Measurements from ENCODE around the gene MAP7D1.
A peak's percentile ranks its signal among the peaks of the same experiment; 100 is the strongest.

Gene MAP7D1

GRCh38 chr1:36128126-36128904 is 27.6 kb upstream of the MAP7D1 start:
- DNase-seq = no peak

GRCh38 chr1:36128905-36129206 is 27.1 kb upstream of the MAP7D1 start:
- DNase-seq = no peak

- no peak for DNase-seq
Observed at GRCh38 chr1:36132029-36132428, 23.9 kb upstream of the MAP7D1 start.

DNA sequence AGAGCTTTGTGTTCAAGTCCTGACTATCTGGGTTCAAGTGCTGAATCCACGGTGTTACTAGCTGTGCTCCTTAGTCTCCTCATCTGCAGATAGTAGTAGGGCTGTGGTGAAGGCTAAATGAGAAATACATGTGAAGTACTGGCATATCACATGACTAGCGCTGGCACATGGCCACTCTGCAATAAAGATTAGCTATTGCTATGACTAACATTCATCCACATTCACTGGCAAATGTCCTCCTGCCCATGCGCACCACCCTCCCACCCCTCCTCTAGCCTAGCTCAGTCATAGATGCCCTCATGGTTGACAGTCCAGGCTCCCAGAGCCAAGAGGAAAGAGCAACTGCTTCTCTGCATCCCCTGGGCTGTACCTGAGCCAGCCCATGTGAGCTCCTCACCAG is 22.5 kb upstream of the MAP7D1 start:
- peak; percentile 80 for DNase-seq

GRCh38 chr1:36134031-36134430 is 21.9 kb upstream of the MAP7D1 start:
- DNase-seq = no peak

DNA sequence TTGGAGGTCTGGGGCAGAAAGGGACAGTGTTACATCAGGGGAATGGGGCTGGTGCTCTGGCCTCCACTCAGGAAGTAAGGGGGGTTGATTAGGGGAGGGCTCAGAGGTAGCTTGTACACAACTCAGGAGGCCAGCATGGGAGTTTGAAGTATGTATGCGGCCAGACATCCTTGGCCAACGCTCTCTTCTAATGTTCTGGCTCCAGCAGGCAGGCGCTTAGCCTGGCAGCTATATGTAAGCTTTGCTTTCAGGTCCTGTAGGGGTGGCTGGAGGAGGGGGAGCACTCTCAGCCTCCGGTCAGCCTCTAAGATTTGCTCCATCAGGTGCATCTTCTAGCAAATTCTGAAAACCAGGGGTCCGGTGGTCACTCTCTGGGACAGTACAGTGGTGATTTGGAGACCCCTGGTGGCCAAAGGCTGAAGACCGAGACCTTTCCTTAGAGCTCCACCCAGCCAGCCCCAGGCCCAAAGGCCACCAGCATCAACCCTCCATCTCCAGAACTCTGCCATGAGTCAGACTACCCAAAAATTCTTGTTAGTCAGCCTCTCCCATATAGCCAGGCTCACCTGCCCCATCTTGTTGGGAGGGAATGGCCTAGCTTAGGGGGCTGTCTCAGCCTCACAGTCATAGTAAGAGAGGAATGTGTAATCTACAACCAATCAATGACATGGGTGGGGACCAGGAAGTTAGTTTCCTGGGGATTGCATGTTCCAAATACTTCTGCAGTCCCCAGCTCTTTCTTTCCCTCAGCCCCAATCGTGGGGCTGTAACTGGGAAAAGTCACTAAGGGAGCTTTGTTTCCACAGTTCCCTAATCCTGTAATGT is 21.2 kb upstream of the MAP7D1 start:
- DNase-seq = peak; percentile 44

DNA sequence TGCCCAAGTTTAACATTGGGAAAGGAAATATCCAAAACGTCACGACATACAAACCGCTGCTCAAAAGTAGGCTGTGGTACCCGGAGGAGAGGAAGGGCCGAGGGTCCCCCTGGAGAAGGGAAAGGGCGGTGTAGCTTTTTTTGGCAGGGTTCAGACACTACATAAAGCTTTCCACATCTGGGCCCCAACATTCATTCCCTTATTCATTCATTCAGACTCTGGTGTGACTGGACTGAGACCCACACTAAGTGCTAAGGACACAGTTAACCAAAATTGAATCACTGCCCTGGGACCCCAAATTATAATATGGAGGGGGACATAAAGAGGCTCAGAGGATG is 20.7 kb upstream of the MAP7D1 start:
- no peak for DNase-seq

GRCh38 chr1:36135796-36136195 is 20.2 kb upstream of the MAP7D1 start:
- DNase-seq = no peak

DNA sequence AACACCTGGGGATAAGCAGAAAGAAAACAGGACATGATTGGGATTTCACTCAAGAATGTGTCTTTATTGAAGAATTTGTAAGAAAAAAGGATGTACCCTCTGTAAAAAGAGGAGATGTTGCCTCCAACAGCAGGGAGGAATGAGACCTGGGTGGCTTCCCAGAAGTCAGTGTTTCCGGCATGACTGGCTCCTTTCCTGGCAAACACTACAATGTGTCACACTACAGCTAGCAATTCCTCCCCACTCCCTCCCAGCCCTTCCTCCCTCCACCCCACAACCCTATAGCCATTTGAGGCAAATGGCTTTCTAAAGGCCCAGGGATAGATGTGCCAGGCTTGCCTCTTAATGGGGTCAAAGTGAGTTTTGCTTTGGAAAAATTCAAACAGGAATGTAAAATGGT is 19.4 kb upstream of the MAP7D1 start:
- DNase-seq = peak; percentile 73

- DNase-seq = no peak
Observed at GRCh38 chr1:36137226-36137625, 18.7 kb upstream of the MAP7D1 start.

DNA sequence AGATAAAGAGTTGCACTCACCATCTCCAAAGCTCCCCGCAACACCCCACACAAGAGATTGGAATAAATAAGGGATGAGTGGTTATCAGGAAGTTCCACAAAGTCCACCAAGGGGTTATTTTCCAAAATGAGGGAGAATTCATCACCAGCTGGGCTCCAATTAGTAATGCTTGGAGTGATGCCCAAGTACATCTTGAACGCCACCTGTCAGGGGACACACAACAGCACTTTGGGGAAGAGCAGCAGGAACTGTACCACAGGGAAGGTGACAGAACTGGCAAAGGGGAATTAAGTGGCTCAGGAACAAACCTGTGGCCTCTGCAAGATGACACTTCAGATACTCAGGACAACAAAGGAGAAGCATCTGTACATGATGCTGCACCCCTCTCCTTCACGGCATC is 18.2 kb upstream of the MAP7D1 start:
- no peak for DNase-seq

- no peak for DNase-seq
Observed at GRCh38 chr1:36139521-36139920, 16.4 kb upstream of the MAP7D1 start.

DNA sequence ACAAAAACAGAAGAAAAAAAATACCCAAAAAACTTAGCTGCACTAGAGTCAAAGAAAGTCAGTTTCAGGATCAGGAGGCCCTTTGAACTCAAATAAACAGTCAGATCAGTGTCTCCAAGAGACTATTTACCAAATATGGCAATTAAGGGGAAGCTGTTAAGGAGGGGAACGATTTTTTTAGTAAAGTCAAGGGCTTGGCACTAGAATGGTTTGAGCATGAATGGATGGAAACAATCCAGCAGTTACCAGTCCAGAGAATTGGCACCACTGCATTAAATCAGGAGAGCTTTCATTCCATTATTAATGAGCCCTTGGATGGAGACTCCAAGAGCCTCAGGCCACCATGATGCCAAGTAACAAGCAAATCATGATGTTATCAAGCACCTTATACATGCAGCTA is 13.8 kb upstream of the MAP7D1 start:
- no peak for DNase-seq

GRCh38 chr1:36143424-36143823 is 12.5 kb upstream of the MAP7D1 start:
- DNase-seq = no peak

DNA sequence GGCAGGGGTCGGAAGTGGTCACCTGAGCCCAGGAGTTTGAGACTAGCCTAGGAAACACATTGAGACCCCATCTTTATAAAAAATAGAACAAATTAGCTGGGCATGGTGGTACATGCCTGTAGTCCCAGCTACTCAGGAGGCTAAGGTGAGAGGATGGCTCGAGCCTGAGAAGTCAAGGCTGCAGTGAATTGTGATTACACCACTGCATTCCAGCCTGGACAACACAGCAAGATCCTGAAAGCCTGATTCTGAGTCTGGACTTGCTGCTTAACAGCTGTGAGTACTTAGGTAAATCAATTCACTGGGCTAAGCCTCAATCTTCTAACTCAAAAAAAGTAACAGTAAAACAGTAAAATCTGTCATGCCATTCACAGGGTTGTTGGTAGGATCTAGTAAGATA is 11.5 kb upstream of the MAP7D1 start:
- DNase-seq = no peak

- DNase-seq = no peak
Observed at GRCh38 chr1:36148821-36149236, 7.1 kb upstream of the MAP7D1 start.

- DNase-seq = peak; percentile 99
Observed at GRCh38 chr1:36149237-36149972, 6.6 kb upstream of the MAP7D1 start, which contains the start of gene TRAPPC3. TRAPPC3 (minus strand) TSS chr1:36149486; CDS start chr1:36149378, 108 bp downstream.

DNA sequence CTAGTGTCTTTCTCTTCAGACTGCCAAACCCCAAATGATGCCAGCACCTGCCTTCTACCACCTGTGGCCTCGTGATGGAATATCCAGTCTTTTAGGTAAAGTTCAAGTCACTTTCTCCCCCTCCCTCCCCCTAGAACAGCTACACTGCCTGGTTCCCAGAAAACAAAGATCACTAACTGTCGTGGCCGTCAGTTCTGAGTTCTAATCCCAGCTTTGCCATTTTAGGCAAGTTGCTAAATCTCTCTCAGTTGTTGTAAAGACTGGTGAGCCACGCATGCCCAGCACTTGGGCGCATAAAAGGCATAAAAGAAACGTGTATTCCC is 6.0 kb upstream of the MAP7D1 start:
- no peak for DNase-seq

DNA sequence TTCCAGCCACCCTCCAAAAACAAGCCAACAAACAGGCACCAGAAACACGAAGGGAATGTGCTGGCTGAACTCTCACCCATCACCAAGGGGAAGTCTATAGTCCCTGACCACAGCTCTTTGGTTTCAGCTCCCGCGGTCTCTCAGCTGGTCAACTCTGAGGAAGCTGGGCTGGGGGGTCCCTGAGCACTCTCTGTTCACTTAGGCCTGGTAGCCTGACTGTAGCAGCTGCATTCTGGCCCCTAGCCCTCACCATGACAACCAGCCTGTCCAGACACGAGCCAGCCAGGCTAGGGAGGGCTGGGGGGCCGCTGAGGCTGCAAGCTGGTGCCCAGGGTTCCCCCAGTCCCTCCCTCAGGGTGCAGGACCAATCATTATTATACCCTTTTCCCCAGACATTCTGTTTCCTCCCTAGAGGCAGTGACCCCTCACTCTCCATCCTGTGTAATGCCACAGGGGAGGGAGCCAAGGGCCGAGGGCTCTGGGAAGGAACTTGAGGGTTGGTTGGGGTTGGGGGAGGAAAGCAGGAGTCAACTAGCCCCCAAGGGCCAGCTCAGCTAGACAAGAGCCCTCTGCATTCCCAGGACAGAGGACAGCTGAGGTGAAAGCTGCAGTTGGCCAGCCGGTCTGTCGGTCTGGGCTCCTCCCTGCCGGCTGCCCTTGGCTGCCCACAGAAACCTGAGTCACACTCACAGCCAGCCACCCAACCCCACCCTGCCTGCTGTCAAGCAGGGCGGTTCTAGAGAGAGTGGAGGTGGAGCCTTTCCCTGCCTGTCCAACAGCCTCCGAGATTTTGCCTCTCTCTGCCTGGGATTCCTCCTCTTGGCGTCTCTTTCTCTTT is 5.4 kb upstream of the MAP7D1 start:
- peak; percentile 88 for DNase-seq

- no peak for DNase-seq
Observed at GRCh38 chr1:36151134-36151844, 4.7 kb upstream of the MAP7D1 start.

- DNase-seq = no peak
Observed at GRCh38 chr1:36151845-36152203, 4.1 kb upstream of the MAP7D1 start.

GRCh38 chr1:36153476-36153875 is 2.5 kb upstream of the MAP7D1 start:
- no peak for DNase-seq

All from amniotic stem cell (primary cell).